Measurements from ENCODE around the gene RPS6KB2. TPM values are rescaled to one million over a fixed set of nuclear protein-coding genes. Genes with fewer than 3 reads are reported as not detected.

Gene RPS6KB2
- total and polyA plus RNA-seq, 9 of the 15 experiments (the other 6 are each of a cell fraction or from before 2014, with no cell fraction given), result 0.42 to 122 (median 82.6) TPM

DNA sequence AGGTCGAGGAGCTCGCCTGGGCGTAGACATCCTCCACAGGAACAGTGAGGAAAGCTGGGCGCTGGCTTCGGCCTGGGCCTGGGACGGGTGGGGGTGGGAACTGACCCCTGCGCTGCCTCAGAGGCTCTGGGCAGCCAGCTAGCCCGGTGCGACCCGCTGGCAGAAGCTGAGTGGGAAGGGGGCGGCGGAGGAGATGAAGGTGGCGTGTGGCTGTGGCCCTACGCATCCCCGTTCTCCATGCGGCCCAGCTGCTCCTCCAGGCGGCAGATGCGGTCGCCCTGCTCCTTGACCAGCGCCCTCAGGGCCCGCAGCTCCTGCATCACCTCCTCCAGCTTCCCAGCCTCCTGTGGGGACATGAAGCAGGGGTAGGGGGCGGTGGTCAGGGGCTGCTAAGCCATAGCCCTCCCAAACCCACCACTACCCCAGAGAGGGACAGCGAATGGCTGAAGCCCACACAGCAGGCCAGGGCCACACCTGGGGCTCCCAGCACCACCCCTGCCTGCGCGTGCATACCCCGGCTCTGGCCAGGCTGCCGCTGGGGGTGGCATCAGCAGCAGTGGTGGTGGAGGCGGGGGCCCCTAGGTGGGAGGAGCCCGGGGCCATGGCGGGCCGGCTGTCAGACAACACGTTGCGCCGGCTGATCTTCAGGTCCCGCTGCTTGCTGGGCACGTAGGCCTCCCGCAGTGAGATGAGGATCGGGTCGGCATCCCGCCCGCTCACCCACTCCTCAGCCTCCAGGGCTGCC, 10.0 kb downstream of the RPS6KB2 start (continued):
- no peak for TF ChIP-seq ZNF407 (IDR thresholded peaks at IDR 0.05; ENCODE audit: low read depth)

Data from K562 (cell line).